A549 treated with dexamethasone at 1 μM for 4 hours (cell line): Measurements from ENCODE around the gene CIBAR2. TPM values are rescaled to one million over a fixed set of nuclear protein-coding genes. Genes with fewer than 3 reads are reported as not detected.

Source experiments
- total RNA-seq: library from RNA; stranded (reverse); fragments of 200-300 nt; extraction: Qiagen RNA extraction; gene quantifications from 5 replicates; pipeline ENCODE4 v1.2.3, GENCODE V29; 2022

Gene CIBAR2
- total RNA-seq, result 0.08 TPM in 1 of 5 replicates, not detected in the others

DNA sequence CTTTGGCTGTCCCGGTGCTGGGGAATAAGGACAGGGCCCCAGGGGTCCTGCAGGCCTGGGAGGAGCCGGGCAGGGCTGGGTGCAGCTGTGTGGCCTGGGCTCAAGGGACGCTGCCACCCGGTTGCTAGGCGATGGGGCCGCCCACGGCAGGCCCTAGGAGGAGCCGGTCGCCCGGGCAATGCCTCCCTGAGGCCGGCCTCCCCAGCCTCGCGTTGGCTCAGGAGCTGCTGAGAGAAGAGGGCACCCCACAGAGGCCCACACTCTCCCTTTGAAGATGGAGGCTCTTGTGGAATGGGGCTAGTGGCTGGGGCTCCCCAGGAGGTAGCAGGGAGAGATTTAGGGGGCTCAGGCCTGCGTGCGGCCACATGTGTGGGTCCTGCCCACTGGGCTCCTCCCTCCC, at the start of gene CIBAR2:
TSS of gene CIBAR2 (minus strand) at position 109 of the 400 bp plus-strand sequence. CDS start 120 bp downstream, outside the sequence.

Other genes with a start within 250 kb of the CIBAR2 start
- gene ZDHHC7, start 100.9 kb downstream of the CIBAR2 start, total RNA-seq, result 63.9 to 87.4 TPM (median 83.5 TPM) in 5 replicates
- gene KIAA0513, start 84.7 kb downstream of the CIBAR2 start, total RNA-seq, result 2.2 to 3.0 TPM (median 2.8 TPM) in 5 replicates